ENCODE data around the gene TCHP.
A peak's percentile ranks its signal among the peaks of the same experiment; 100 is the strongest.

Gene TCHP

GRCh38 chr12:109952160-109952858 is 52.2 kb downstream of the TCHP start:
- in situ Hi-C loops (cut with HindIII; ENCODE audit: low sequenced_read_pairs) = no loop called here
- DNase-seq (ENCODE audit: low read depth, low spot score) = no peak
- H3K4me3 ChIP-seq (ENCODE audit: low read depth, low read length) = no peak overlapping the region
- TF ChIP-seq CTCF (IDR thresholded peaks at IDR 0.05; ENCODE audit: low read depth, low read length) = no peak

- TF ChIP-seq CTCF (IDR thresholded peaks at IDR 0.05; ENCODE audit: low read depth, low read length) = no peak
- no peak overlapping the region for H3K4me3 ChIP-seq (ENCODE audit: low read depth, low read length)
- in situ Hi-C loops (cut with HindIII; ENCODE audit: low sequenced_read_pairs) = no loop called here
- DNase-seq (ENCODE audit: low read depth, low spot score) = no peak
Observed at GRCh38 chr12:109952873-109953272, 52.8 kb downstream of the TCHP start.

- in situ Hi-C loops (cut with HindIII; ENCODE audit: low sequenced_read_pairs) = no loop called here
- no peak overlapping the region for H3K4me3 ChIP-seq (ENCODE audit: low read depth, low read length)
- TF ChIP-seq CTCF (IDR thresholded peaks at IDR 0.05; ENCODE audit: low read depth, low read length) = no peak
- no peak for DNase-seq (ENCODE audit: low read depth, low spot score)
Observed at GRCh38 chr12:109953656-109954055, 53.6 kb downstream of the TCHP start.

GRCh38 chr12:109958374-109958773 is 58.3 kb downstream of the TCHP start:
- in situ Hi-C loops (cut with HindIII; ENCODE audit: low sequenced_read_pairs) = no loop called here
- no peak for DNase-seq (ENCODE audit: low read depth, low spot score)
- no peak overlapping the region for H3K4me3 ChIP-seq (ENCODE audit: low read depth, low read length)
- no peak for TF ChIP-seq CTCF (IDR thresholded peaks at IDR 0.05; ENCODE audit: low read depth, low read length)

GRCh38 chr12:109959411-109960093 is 59.5 kb downstream of the TCHP start:
- DNase-seq (ENCODE audit: low read depth, low spot score) = no peak
- TF ChIP-seq CTCF (IDR thresholded peaks at IDR 0.05; ENCODE audit: low read depth, low read length) = no peak
- H3K4me3 ChIP-seq (ENCODE audit: low read depth, low read length) = no peak overlapping the region
- in situ Hi-C loops (cut with HindIII; ENCODE audit: low sequenced_read_pairs) = no loop called here

- in situ Hi-C loops (cut with HindIII; ENCODE audit: low sequenced_read_pairs) = no loop called here
- no peak overlapping the region for H3K4me3 ChIP-seq (ENCODE audit: low read depth, low read length)
- TF ChIP-seq CTCF (IDR thresholded peaks at IDR 0.05; ENCODE audit: low read depth, low read length) = no peak
- peak; percentile 52 for DNase-seq (ENCODE audit: low read depth, low spot score)
Observed at GRCh38 chr12:109961201-109961600, 61.1 kb downstream of the TCHP start.
